Stimulated activated memory B cell treated with anti-CD40 and anti-IgM and Interleukin-4, amounts not matched to agents 10 μg/mL and 1 μg/mL and 100 μg/mL, for 72 hours (primary cell): Measurements from ENCODE around the gene SPNS2.

Experiments
- ATAC-seq: fragments of 150-1000 bp; cut with Tn5 transposase; 2 replicates; pipeline ENCODE4 v1.10.0; 2021
- H3K27ac Mint-ChIP-seq: one replicate; pipeline ENCODE4 v1.8.0; 2022; ENCODE audit warnings: mild to moderate bottlenecking, mixed read lengths
- H3K27me3 Mint-ChIP-seq: one replicate; pipeline ENCODE4 v1.8.0; 2022; ENCODE audit warnings: mixed read lengths
- H3K36me3 Mint-ChIP-seq: one replicate; pipeline ENCODE4 v1.8.0; 2022; ENCODE audit warnings: mixed read lengths
- H3K4me1 Mint-ChIP-seq: one replicate; pipeline ENCODE4 v1.8.0; 2022; ENCODE audit warnings: mixed read lengths
- H3K4me3 Mint-ChIP-seq: one replicate; pipeline ENCODE4 v1.8.0; 2022; ENCODE audit warnings: mild to moderate bottlenecking, moderate library complexity, mixed read lengths
- H3K9me3 Mint-ChIP-seq: one replicate; pipeline ENCODE4 v1.8.0; 2022; ENCODE audit warnings: mixed read lengths

Gene SPNS2

GRCh38 chr17:4534515-4534914 is 35.8 kb downstream of the SPNS2 start:
- H3K4me3 Mint-ChIP-seq, result no peak overlapping the region
- no peak overlapping the region for H3K27ac Mint-ChIP-seq
- H3K4me1 Mint-ChIP-seq, result peaks cover 25% of the 10 kb centered on the region
- ATAC-seq, result no peak
- peaks cover 67% of the 10 kb centered on the region for H3K27me3 Mint-ChIP-seq
- H3K36me3 Mint-ChIP-seq, result peaks cover 3% of the 10 kb centered on the region
- no peaks in the 10 kb centered on the region for H3K9me3 Mint-ChIP-seq

- peaks cover 61% of the 10 kb centered on the region for H3K27me3 Mint-ChIP-seq
- H3K27ac Mint-ChIP-seq, result no peak overlapping the region
- no peaks in the 10 kb centered on the region for H3K9me3 Mint-ChIP-seq
- H3K4me1 Mint-ChIP-seq, result peaks cover 25% of the 10 kb centered on the region
- ATAC-seq, result no peak
- H3K36me3 Mint-ChIP-seq, result peaks cover 8% of the 10 kb centered on the region
- no peak overlapping the region for H3K4me3 Mint-ChIP-seq
These were observed 36.4 kb downstream of the SPNS2 start for GRCh38 chr17:4534928-4535666.

GRCh38 chr17:4535667-4536258 is 37.1 kb downstream of the SPNS2 start:
- H3K36me3 Mint-ChIP-seq, result peaks cover 14% of the 10 kb centered on the region
- peaks cover 54% of the 10 kb centered on the region for H3K27me3 Mint-ChIP-seq
- H3K9me3 Mint-ChIP-seq, result no peaks in the 10 kb centered on the region
- H3K4me3 Mint-ChIP-seq, result no peak overlapping the region
- no peak overlapping the region for H3K27ac Mint-ChIP-seq
- H3K4me1 Mint-ChIP-seq, result peaks cover 25% of the 10 kb centered on the region
- peak; percentile 6 for ATAC-seq

GRCh38 chr17:4536259-4536741 is 37.6 kb downstream of the SPNS2 start:
- no peak overlapping the region for H3K4me3 Mint-ChIP-seq
- no peak for ATAC-seq
- peaks cover 52% of the 10 kb centered on the region for H3K27me3 Mint-ChIP-seq
- H3K4me1 Mint-ChIP-seq, result peaks cover 25% of the 10 kb centered on the region
- H3K27ac Mint-ChIP-seq, result no peak overlapping the region
- H3K9me3 Mint-ChIP-seq, result no peaks in the 10 kb centered on the region
- peaks cover 20% of the 10 kb centered on the region for H3K36me3 Mint-ChIP-seq

GRCh38 chr17:4536742-4537411 is 38.2 kb downstream of the SPNS2 start:
- Mint-ChIP-seq H3K4me3 (no peak overlapping the region), H3K27me3 (peaks cover 48% of the 10 kb centered on the region), H3K4me1 (peaks cover 25% of the 10 kb centered on the region), H3K27ac (no peak overlapping the region), H3K9me3 (no peaks in the 10 kb centered on the region), H3K36me3 (peaks cover 24% of the 10 kb centered on the region)
- ATAC-seq, result no peak

- H3K4me3 Mint-ChIP-seq, result no peak overlapping the region
- H3K36me3 Mint-ChIP-seq, result peaks cover 31% of the 10 kb centered on the region
- H3K27me3 Mint-ChIP-seq, result peaks cover 40% of the 10 kb centered on the region
- no peak for ATAC-seq
- H3K9me3 Mint-ChIP-seq, result no peaks in the 10 kb centered on the region
- H3K4me1 Mint-ChIP-seq, result peaks cover 25% of the 10 kb centered on the region
- no peak overlapping the region for H3K27ac Mint-ChIP-seq
These were observed 39.0 kb downstream of the SPNS2 start for GRCh38 chr17:4537451-4538235.

GRCh38 chr17:4538236-4539002 is 39.7 kb downstream of the SPNS2 start:
- H3K4me1 Mint-ChIP-seq, result peaks cover 21% of the 10 kb centered on the region
- ATAC-seq, result no peak
- no peaks in the 10 kb centered on the region for H3K9me3 Mint-ChIP-seq
- H3K36me3 Mint-ChIP-seq, result peaks cover 36% of the 10 kb centered on the region
- H3K4me3 Mint-ChIP-seq, result no peak overlapping the region
- H3K27me3 Mint-ChIP-seq, result peaks cover 33% of the 10 kb centered on the region
- H3K27ac Mint-ChIP-seq, result no peak overlapping the region

- peaks cover 20% of the 10 kb centered on the region for H3K4me1 Mint-ChIP-seq
- peaks cover 42% of the 10 kb centered on the region for H3K36me3 Mint-ChIP-seq
- no peaks in the 10 kb centered on the region for H3K9me3 Mint-ChIP-seq
- ATAC-seq, result no peak
- H3K4me3 Mint-ChIP-seq, result no peak overlapping the region
- H3K27me3 Mint-ChIP-seq, result peaks cover 26% of the 10 kb centered on the region
- H3K27ac Mint-ChIP-seq, result no peak overlapping the region
These were observed 40.3 kb downstream of the SPNS2 start for GRCh38 chr17:4539025-4539424.

GRCh38 chr17:4539576-4540223 is 41.0 kb downstream of the SPNS2 start:
- Mint-ChIP-seq H3K4me3 (no peak overlapping the region), H3K9me3 (no peaks in the 10 kb centered on the region), H3K27me3 (peaks cover 20% of the 10 kb centered on the region), H3K36me3 (peaks cover 44% of the 10 kb centered on the region), H3K27ac (no peak overlapping the region), H3K4me1 (peaks cover 20% of the 10 kb centered on the region)
- ATAC-seq, result no peak

GRCh38 chr17:4540224-4540651 is 41.6 kb downstream of the SPNS2 start:
- Mint-ChIP-seq H3K4me3 (no peak overlapping the region), H3K36me3 (peaks cover 49% of the 10 kb centered on the region)

GRCh38 chr17:4540687-4541327 is 42.1 kb downstream of the SPNS2 start:
- Mint-ChIP-seq H3K27ac (no peak overlapping the region), H3K4me1 (peaks cover 14% of the 10 kb centered on the region), H3K9me3 (no peaks in the 10 kb centered on the region), H3K4me3 (no peak overlapping the region), H3K27me3 (peaks cover 9% of the 10 kb centered on the region), H3K36me3 (peaks cover 55% of the 10 kb centered on the region)
- no peak for ATAC-seq

More at GRCh38 chr17:4540224-4540651, 41.6 kb downstream of the SPNS2 start:
- Mint-ChIP-seq H3K27me3 (peaks cover 14% of the 10 kb centered on the region), H3K4me1 (peaks cover 19% of the 10 kb centered on the region), H3K27ac (no peak overlapping the region), H3K9me3 (no peaks in the 10 kb centered on the region)
- ATAC-seq, result no peak

GRCh38 chr17:4541328-4542002 is 42.8 kb downstream of the SPNS2 start:
- no peaks in the 10 kb centered on the region for H3K9me3 Mint-ChIP-seq
- H3K4me3 Mint-ChIP-seq, result no peak overlapping the region
- no peak overlapping the region for H3K27ac Mint-ChIP-seq
- H3K4me1 Mint-ChIP-seq, result peaks cover 9% of the 10 kb centered on the region
- peaks cover 59% of the 10 kb centered on the region for H3K36me3 Mint-ChIP-seq
- ATAC-seq, result no peak
- peaks cover 2% of the 10 kb centered on the region for H3K27me3 Mint-ChIP-seq

- ATAC-seq, result no peak
- Mint-ChIP-seq H3K4me1 (peaks cover 2% of the 10 kb centered on the region), H3K36me3 (peaks cover 66% of the 10 kb centered on the region), H3K9me3 (no peaks in the 10 kb centered on the region), H3K4me3 (no peak overlapping the region), H3K27me3 (no peaks in the 10 kb centered on the region), H3K27ac (no peak overlapping the region)
These were observed 43.5 kb downstream of the SPNS2 start for GRCh38 chr17:4542003-4542725.
